GM21723 (cell line): Measurements from ENCODE around the gene RTRAF.

Experiments
- ATAC-seq: cut with Tn5 transposase; IDR thresholded peaks from one replicate; pipeline ENCODE4 v1.9.1; 2021; ENCODE audit warnings: mild to moderate bottlenecking, moderate library complexity; ENCODE audit not compliant: unreplicated experiment

The RTRAF gene

GRCh38 chr14:51989293-51990234 lies at the start of gene RTRAF:
RTRAF (plus strand) TSS chr14:51989546; CDS start chr14:51989640, 94 bp downstream.
- ATAC-seq: peak; percentile 90

- no peak for ATAC-seq
Measured at GRCh38 chr14:51939755-51940301, 49.5 kb upstream of the RTRAF start.

- ATAC-seq: no peak
Measured at GRCh38 chr14:51942971-51943370, 46.4 kb upstream of the RTRAF start.

GRCh38 chr14:51950007-51950406 lies 39.3 kb upstream of the RTRAF start:
- ATAC-seq: no peak

- ATAC-seq: no peak
Measured at GRCh38 chr14:51951656-51952055, 37.7 kb upstream of the RTRAF start.

- ATAC-seq: no peak
Measured at GRCh38 chr14:51954031-51954430, 35.3 kb upstream of the RTRAF start.

GRCh38 chr14:51954657-51955056 lies 34.7 kb upstream of the RTRAF start:
- ATAC-seq: no peak

GRCh38 chr14:51957950-51958349 lies 31.4 kb upstream of the RTRAF start:
- no peak for ATAC-seq

GRCh38 chr14:51959928-51960327 lies 29.4 kb upstream of the RTRAF start:
- no peak for ATAC-seq

- ATAC-seq: no peak
Measured at GRCh38 chr14:51960866-51961265, 28.5 kb upstream of the RTRAF start.

GRCh38 chr14:51962711-51963110 lies 26.6 kb upstream of the RTRAF start:
- no peak for ATAC-seq

GRCh38 chr14:51963286-51963685 lies 26.1 kb upstream of the RTRAF start:
- no peak for ATAC-seq

GRCh38 chr14:51967521-51967920 lies 21.8 kb upstream of the RTRAF start:
- ATAC-seq: no peak

- no peak for ATAC-seq
Measured at GRCh38 chr14:51969852-51970540, 19.4 kb upstream of the RTRAF start.

- no peak for ATAC-seq
Measured at GRCh38 chr14:51972566-51972965, 16.8 kb upstream of the RTRAF start.

GRCh38 chr14:51977075-51977474 lies 12.3 kb upstream of the RTRAF start:
- ATAC-seq: no peak

GRCh38 chr14:51978681-51979085 lies 10.7 kb upstream of the RTRAF start:
- no peak for ATAC-seq

- peak; percentile 78 for ATAC-seq
Measured at GRCh38 chr14:51979088-51979709, 10.1 kb upstream of the RTRAF start.

- ATAC-seq: no peak
Measured at GRCh38 chr14:51981218-51981854, 8.0 kb upstream of the RTRAF start.

GRCh38 chr14:51988221-51988620 lies 1.1 kb upstream of the RTRAF start:
- ATAC-seq: no peak

GRCh38 chr14:51990488-51990887 lies 1.1 kb downstream of the RTRAF start:
- ATAC-seq: no peak
